ENCODE data around the gene ITIH3. TPM values are rescaled to one million over a fixed set of nuclear protein-coding genes. Genes with fewer than 3 reads are reported as not detected.

The ITIH3 gene
- total and polyA plus RNA-seq, 7 donors: 0.18 to 0.77 (median 0.29) TPM; not detected in 2

DNA sequence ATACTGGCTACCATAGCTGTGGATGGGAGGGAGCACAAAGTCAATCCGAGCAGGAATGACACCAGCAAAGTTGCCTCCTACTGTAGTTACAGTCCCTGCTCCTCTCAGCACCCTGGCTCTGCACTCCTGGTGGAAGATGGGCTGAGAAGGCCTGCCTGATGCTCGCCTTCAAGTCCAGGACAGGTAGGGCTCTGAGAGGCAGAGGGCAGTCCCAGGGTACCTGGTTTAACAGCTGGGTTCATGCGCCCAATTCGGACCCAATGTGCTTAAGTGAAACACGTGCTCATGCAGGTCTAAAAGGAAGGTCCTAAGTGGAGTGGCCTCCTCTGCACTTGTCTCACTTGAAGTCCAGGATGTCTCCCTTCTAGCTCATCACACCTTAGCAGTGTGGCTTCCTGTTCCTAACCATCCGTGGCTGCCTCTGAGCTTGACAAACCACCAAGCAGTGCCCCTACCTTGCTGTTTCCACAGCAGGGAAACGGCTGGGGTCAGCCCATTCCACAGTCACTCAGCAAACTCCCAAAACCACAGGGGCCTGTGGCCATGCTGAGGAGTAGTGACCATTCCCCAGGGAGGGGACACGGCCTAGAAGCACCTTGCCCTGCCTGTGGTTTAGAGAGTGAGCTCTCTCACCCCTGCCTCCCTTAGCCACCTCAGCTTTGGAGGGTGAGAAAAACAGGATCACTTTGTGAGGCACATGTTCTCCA, 44.1 kb downstream of the ITIH3 start:
- TF ChIP-seq, protein P1, sequence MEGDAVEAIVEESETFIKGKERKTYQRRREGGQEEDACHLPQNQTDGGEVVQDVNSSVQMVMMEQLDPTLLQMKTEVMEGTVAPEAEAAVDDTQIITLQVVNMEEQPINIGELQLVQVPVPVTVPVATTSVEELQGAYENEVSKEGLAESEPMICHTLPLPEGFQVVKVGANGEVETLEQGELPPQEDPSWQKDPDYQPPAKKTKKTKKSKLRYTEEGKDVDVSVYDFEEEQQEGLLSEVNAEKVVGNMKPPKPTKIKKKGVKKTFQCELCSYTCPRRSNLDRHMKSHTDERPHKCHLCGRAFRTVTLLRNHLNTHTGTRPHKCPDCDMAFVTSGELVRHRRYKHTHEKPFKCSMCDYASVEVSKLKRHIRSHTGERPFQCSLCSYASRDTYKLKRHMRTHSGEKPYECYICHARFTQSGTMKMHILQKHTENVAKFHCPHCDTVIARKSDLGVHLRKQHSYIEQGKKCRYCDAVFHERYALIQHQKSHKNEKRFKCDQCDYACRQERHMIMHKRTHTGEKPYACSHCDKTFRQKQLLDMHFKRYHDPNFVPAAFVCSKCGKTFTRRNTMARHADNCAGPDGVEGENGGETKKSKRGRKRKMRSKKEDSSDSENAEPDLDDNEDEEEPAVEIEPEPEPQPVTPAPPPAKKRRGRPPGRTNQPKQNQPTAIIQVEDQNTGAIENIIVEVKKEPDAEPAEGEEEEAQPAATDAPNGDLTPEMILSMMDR (IDR thresholded peaks at IDR 0.05): no peak
- DNase-seq (peak in 1 of 2 donors; percentile 13), ATAC-seq (no peak)
- intact Hi-C loops (cut with DNase I): no loop called here
- H3K27ac ChIP-seq: peak overlapping the region; percentile 97
- peaks cover 86% of the 10 kb centered on the region for H3K4me1 ChIP-seq
- no peaks in the 10 kb centered on the region for H3K27me3 ChIP-seq (ENCODE audit: insufficient read depth in 3 of 3, low read length in 2 of 3)
- WGBS, 3 donors: 75 to 96% (median 79%) methylated on average over 8 of the region's 8 CpGs
- no peaks in the 10 kb centered on the region for H3K9me3 ChIP-seq
- H3K4me3 ChIP-seq: no peak overlapping the region
- H3K36me3 ChIP-seq (ENCODE audit: insufficient read depth in 1 of 2, low read depth in 1 of 2): peaks cover 0 to 14% of the 10 kb centered on the region in 2 donors

- TF ChIP-seq, protein P1 (IDR thresholded peaks at IDR 0.05): no peak
- ATAC-seq (no peak), DNase-seq (peak in 1 of 2 donors; percentile 24)
- Histone ChIP-seq H3K36me3 (ENCODE audit: insufficient read depth in 1 of 2, low read depth in 1 of 2) (peaks cover 0 to 14% of the 10 kb centered on the region in 2 donors), H3K27me3 (ENCODE audit: insufficient read depth in 3 of 3, low read length in 2 of 3) (no peaks in the 10 kb centered on the region), H3K9me3 (no peaks in the 10 kb centered on the region), H3K4me1 (peaks cover 86% of the 10 kb centered on the region), H3K27ac (peak overlapping the region; percentile 97), H3K4me3 (no peak overlapping the region)
- WGBS, 3 donors: 62 to 86% (median 76%) methylated on average over 2 of the region's 2 CpGs
- intact Hi-C loops (cut with DNase I): no loop called here
These were observed 44.6 kb downstream of the ITIH3 start for GRCh38 chr3:52839268-52839575.

DNA sequence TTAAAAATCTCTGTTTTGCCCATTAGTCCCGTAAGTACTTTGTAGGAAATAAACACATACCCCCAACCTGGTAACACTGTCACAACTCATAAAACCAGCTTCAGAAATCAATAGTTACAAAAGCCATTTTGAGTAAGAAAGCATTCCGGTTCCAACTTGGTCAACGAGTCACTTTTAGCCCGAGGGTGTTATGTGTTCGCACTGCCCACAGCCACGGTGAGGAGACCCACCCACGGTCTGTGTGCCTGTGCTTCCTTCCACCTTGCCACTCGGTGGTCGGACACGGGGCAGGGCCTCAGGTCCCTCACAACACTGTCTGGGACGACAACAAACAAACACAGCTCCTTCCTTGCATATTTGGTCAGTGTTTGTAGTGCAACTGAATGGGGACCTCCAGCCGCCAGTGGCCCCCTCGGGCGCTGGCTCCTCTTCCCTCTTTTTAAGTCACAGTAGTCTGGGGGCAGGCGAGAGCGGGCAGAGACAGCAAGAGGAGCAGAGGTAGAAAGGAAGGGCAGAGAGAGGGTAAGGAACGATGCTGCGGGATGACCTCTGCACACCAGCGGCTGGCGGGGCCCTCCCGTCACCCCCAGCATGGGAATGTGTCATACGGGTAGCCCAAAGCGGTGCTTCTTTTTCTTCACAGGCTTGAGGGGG, 45.4 kb downstream of the ITIH3 start:
- H3K27me3 ChIP-seq (ENCODE audit: insufficient read depth in 3 of 3, low read length in 2 of 3): no peaks in the 10 kb centered on the region
- DNase-seq (peak in 1 of 2 donors; percentile 35), ATAC-seq (no peak)
- no peaks in the 10 kb centered on the region for H3K9me3 ChIP-seq
- H3K27ac ChIP-seq: peak overlapping the region; percentile 97
- 64 to 90% (median 76%) methylated on average over 23 of the region's 23 CpGs for WGBS, 3 donors
- peaks cover 0 to 14% of the 10 kb centered on the region in 2 donors for H3K36me3 ChIP-seq (ENCODE audit: insufficient read depth in 1 of 2, low read depth in 1 of 2)
- peaks cover 92% of the 10 kb centered on the region for H3K4me1 ChIP-seq
- intact Hi-C loops (cut with DNase I): no loop called here
- peak overlapping the region; percentile 56 for H3K4me3 ChIP-seq
- TF ChIP-seq, protein P1 (IDR thresholded peaks at IDR 0.05): no peak

DNA sequence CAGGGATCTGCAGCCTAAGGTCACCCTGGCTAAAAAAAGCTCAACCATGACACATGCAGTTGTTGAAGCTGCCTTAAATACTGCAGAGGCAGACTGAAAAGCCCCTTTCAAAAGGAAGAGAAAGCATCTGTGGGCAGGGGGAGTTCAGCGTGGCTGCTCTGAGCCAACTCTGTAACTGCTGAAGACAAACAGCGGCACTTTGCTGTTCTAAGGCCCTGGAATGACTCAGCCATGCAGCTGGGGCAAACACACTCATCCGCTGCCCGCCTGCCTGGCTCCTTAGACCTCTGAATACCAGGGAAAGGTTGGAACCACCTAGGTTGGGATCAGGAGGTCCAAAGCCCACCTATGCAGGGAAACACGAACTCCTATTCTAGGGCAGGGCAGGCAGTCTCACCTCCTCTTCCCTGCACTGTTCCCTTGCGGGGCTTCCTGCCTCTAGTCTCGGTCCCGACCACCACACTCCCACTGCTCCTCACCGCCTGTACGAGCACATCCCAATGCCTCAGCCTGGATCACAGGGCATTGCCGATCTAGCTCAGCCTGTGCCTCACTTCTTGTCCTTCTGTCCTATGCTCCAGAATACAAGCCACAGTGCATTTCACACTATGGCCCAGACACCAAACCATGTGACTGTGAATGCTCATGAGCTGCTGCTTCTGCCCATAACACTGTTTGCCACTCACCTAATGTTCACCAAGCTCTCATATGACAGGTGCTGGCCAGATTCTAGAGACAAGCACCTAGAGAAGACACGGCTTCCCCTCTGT, 46.8 kb downstream of the ITIH3 start:
- Histone ChIP-seq H3K4me3 (peak overlapping the region; percentile 56), H3K27me3 (ENCODE audit: insufficient read depth in 3 of 3, low read length in 2 of 3) (no peaks in the 10 kb centered on the region), H3K4me1 (peaks cover 93% of the 10 kb centered on the region), H3K9me3 (no peaks in the 10 kb centered on the region), H3K36me3 (ENCODE audit: insufficient read depth in 1 of 2, low read depth in 1 of 2) (peaks cover 0 to 14% of the 10 kb centered on the region in 2 donors), H3K27ac (peak overlapping the region; percentile 97)
- DNase-seq (peak in 1 of 2 donors; percentile 54), ATAC-seq (peak; percentile 31 to 50 (median 42))
- 49 to 83% (median 57%) methylated on average over 12 of the region's 12 CpGs for WGBS, 3 donors
- intact Hi-C loops (cut with DNase I): no loop called here
- TF ChIP-seq, protein P1 (IDR thresholded peaks at IDR 0.05): no peak

All from psoas muscle (tissue), 8 donors.